ENCODE data around the gene SUSD3.

- no peak for TF ChIP-seq CTCF (conservative IDR thresholded peaks at IDR 0.05; ENCODE audit: low read depth, low read length)
- no peak for TF ChIP-seq EZH2 (IDR thresholded peaks at IDR 0.05; ENCODE audit: borderline replicate concordance, low read depth, low read length, poor library complexity, severe bottlenecking)
These were observed 36.2 kb downstream of the SUSD3 start for GRCh38 chr9:93094658-93095204.

Measured in A673 (cell line).